ENCODE data around the gene CD79B. TPM values are rescaled to one million over a fixed set of nuclear protein-coding genes. Genes with fewer than 3 reads are reported as not detected.

CD79B gene
- polyA plus RNA-seq, 4 donors, result 2.1 to 3.2 (median 2.3) TPM

DNA sequence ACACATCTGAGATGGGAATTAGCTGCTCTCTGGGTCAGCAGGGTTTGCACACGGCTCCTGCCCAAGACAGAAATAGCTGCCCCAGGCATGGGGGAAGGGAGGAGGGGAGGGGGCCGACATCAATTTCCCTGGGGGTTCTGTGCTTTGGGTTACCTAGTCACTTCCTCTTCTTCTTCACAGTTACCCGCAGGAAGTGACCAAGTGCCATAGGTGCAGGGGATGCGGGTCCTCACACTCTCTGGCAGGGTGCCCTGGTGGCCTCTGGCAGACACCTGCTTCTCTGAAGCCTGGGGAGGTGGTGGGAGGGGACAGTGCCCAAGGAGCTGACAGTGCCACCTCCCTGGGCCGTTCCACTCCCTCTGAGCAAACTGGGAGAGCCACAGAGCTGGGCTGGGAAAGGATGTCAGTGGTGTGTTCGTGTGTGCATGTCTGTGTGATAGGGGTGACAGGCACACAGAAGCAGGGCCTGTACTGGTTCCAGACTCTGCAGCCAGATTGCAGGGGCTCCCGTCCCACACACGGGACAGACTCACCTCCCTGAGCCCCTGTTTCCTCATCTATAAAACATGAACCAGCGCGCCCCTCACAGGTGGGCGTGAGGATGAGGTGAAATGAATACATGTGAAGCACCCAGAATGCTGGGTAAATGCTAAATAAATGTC lies 22.4 kb upstream of the CD79B start:
- no peak for DNase-seq (ENCODE audit: low read depth in 4 of 4, low spot score in 3 of 4)

DNA sequence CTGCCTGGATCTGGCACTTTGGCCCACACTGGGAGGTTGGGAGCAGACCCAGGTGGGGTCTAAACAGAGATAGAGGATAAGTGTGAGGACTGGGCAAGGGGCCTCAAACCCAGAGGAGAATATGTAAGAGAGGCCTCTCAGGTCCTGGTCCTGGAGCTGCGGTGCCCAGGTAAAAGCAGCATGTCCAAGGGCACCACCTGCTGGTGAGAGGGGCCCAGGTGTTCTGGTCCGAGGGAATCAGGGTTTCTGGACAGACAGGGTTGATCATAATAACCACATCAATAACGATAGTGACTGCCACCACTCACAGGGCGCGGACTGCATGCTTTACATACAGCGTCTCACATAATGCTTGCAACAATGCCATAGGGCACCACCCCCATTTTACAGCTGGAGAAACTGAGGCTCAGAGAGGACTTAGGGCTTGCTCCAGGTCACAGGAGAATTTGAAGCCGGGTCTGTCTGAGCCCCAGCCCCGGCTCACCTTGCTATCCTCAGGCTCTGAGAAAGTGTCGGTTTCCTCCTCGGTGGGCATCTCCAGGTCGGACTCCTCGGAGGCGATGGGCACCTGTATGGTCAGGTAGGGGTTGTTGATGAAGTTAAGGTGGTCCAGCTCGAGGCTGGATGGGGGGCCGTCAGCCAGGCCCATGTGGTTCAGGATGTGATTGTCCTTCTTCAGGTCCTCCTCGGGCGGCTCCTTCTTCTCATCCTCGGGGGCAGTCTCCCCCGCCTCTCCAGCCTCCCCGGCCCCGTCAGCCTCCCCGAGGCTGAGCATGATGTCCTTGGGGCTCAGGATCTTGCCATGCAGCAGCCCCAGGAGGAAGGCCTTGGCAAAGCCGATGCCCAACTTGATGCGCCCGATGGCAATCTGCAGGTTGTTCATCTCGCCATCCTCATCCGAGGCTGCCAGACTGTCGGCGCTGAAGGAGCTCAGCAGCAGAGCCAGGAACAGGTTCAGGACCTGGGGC lies 19.1 kb upstream of the CD79B start:
- DNase-seq (ENCODE audit: low read depth in 4 of 4, low spot score in 3 of 4), result peak in 1 of 4 donors; percentile 25

- no peak for DNase-seq (ENCODE audit: low read depth in 4 of 4, low spot score in 3 of 4)
Measured at GRCh38 chr17:63949576-63950250, 17.6 kb upstream of the CD79B start.

- no peak for DNase-seq (ENCODE audit: low read depth in 4 of 4, low spot score in 3 of 4)
Measured at GRCh38 chr17:63948521-63948920, 16.4 kb upstream of the CD79B start.

GRCh38 chr17:63947711-63948330 lies 15.7 kb upstream of the CD79B start:
- DNase-seq (ENCODE audit: low read depth in 4 of 4, low spot score in 3 of 4), result no peak

DNA sequence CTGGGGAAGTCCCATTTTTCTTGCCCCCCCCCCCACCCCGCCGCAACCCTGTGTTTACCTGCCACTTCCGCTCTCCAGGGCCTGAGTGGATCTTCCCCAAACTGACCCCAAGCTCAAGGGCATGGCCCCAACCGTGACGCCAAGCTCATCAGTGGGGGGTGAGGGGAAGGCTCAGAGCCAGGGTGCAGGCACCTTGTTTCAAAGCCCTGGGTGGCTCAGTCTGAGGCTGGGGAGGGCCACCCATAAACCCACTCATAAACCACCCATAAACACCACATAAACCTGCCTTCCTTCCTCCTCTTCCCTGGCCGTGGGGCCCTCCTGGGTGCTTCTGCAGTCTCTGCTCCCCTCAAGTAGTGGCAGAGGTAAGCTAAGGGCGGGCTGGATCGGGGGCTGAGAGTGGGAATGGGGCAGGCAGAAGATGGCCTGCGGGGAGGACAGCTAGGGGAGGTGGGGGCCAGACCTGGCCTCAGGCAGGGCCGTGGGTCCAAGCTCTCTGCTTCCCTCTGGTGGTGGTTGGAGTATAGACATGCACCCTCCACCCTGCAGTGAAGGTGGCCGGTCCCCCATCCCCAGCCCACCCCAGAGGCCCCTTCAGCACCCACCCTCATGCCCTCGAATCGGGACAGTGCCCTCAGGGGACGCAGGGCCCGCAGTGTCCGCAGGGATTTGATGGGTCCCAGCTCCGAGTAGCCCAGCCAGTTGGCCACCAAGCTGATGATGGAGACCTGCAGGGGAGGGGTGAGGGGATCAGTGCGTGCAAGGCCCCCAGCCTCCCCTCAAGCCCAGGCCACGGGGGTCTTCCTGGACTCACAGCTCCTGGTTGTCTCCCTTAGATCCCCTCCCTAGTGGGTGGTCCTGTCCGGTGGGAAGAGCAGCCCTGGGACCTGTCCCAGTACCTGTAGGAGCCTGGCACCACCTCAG lies 14.6 kb upstream of the CD79B start:
- peak in 1 of 4 donors; percentile 40 for DNase-seq (ENCODE audit: low read depth in 4 of 4, low spot score in 3 of 4)

- DNase-seq (ENCODE audit: low read depth in 4 of 4, low spot score in 3 of 4), result peak in 1 of 4 donors; percentile 14
Measured at GRCh38 chr17:63945784-63946439, 13.8 kb upstream of the CD79B start.

DNA sequence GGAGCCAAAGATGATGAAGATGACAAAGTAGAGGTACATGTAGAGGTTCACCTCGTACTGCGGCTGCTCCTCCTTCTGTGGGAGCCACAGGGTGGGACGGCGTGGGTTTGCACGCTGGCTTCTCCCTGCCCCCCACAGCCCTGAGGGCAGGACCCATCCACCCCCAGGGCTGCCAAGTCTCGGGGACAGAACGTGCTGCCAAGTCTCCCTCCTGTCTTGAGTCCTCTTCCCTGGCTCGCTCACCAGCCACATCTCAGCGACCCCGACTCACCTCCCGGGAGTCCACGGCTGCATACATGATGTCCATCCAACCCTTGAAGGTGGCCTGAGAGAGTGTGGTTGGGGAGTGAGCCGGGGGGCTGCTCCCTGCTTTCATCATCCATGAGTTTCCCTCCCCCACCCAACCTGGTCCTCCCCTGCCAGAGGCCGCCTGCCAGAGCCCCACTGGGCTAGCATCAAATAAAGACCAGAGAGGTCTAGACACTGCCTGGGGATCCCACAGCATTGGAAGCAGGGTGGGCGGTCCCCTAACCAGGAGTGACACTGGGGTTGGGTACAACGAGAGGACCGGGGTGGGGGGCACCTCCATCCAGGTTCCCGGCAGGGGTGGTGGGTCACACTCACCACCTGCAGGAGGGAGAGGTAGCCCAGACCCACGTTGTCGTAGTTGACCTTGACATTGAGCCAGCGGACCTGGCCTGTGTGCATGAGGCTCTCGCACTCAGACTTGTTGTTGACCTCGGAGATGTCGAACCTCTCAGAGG lies 12.8 kb upstream of the CD79B start:
- no peak for DNase-seq (ENCODE audit: low read depth in 4 of 4, low spot score in 3 of 4)

- no peak for DNase-seq (ENCODE audit: low read depth in 4 of 4, low spot score in 3 of 4)
Measured at GRCh38 chr17:63943745-63944144, 11.6 kb upstream of the CD79B start.

- DNase-seq (ENCODE audit: low read depth in 4 of 4, low spot score in 3 of 4), result no peak
Measured at GRCh38 chr17:63942309-63942985, 10.3 kb upstream of the CD79B start.

- no peak for DNase-seq (ENCODE audit: low read depth in 4 of 4, low spot score in 3 of 4)
Measured at GRCh38 chr17:63941751-63942150, 9.6 kb upstream of the CD79B start.

- no peak for DNase-seq (ENCODE audit: low read depth in 4 of 4, low spot score in 3 of 4)
Measured at GRCh38 chr17:63941162-63941561, 9.0 kb upstream of the CD79B start.

GRCh38 chr17:63940584-63940983 lies 8.5 kb upstream of the CD79B start:
- DNase-seq (ENCODE audit: low read depth in 4 of 4, low spot score in 3 of 4), result no peak

DNA sequence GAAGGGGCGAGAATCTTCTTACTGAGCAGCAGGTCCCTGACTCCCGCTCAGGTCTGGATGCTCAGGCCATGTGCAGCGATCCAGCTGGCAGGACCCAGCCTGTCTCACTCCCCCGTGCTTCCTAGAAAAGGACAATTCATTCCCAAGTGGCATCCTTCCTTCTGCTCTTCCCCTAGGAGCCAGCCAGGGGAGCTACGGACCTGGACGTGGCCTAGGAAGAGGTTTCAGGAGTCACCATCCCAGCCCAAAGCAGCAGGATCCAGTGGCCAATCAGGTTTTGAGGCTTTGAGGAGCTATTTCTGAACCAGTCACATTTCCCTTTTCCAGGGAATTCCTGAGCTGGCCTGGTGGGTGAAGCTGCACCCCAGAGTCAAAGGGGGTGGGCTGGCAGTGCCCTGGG lies 7.8 kb upstream of the CD79B start:
- DNase-seq (ENCODE audit: low read depth in 4 of 4, low spot score in 3 of 4), result no peak

- no peak for DNase-seq (ENCODE audit: low read depth in 4 of 4, low spot score in 3 of 4)
Measured at GRCh38 chr17:63939401-63939800, 7.3 kb upstream of the CD79B start.

- no peak for DNase-seq (ENCODE audit: low read depth in 4 of 4, low spot score in 3 of 4)
Measured at GRCh38 chr17:63937920-63938319, 5.8 kb upstream of the CD79B start.

GRCh38 chr17:63937319-63937718 lies 5.2 kb upstream of the CD79B start:
- DNase-seq (ENCODE audit: low read depth in 4 of 4, low spot score in 3 of 4), result no peak

Measured in right renal pelvis (tissue), 4 donors.